Right hindlimb (tissue), 1 donor: ENCODE measurements around the gene LAMTOR4.
A peak's percentile ranks its signal among the peaks of the same experiment; 100 is the strongest.
"Not testable (repeated sequence)": the region's sequence is repeated elsewhere in the genome, so short reads cannot be mapped to it uniquely, and the experiment has no call there.

Experiments used
- DNase-seq: peaks from one replicate; pipeline ENCODE4 v3.0.0-alpha.2; 2018

LAMTOR4 gene

DNA sequence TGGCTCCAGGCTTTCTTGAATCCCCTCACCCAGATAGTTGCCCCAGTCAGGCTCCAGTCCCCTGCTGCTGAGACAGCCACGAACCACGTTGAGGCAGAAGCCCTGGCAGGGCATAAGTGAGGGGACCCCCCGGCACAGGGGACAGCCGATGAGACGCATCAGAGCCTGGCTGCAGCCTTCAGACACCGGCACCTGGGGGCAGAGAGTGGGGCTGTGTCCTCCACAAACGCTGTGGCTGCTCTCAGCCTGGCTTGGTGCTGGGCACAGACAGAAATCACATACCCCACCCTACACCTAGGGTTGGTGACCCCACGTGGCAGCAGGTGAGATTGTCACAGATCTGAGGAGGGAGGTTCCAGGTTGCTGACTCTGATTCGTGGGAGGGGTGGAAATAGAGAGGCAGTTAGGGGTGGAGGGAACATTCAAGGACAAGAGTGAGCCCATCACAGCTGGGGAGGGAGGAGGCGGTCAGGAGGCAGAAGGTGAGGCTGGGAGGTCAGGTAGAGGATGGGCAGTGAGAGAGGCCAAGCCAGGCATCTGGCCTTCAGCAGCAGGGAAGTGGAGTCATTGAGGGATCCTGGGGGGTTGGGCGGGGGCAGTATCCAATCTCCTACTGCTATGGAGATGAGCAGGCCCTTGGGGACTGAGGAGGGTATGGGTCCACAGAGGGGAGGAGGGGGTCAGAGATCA, 25.2 kb downstream of the LAMTOR4 start:
- DNase-seq = no peak

DNA sequence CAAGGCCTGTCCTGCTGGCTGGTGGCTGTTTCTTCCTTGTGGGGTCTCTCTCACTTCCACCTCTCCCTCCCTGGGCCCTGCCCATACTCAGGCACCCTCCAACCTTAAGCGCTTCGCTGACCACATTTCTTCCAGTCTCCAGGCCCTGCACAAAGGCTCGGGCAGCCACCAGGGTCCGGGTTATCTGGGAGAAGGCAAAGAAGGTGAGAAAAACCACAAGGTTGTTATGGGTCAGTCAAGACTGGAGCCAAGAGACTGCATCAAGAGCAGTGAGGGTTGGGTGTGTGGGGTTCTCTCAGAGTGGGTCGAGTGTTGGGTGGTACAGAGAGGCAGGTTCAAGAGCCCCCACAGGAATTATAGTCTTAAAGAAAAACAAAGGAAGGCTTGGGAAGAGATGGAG, 25.9 kb downstream of the LAMTOR4 start:
- DNase-seq = no peak

DNA sequence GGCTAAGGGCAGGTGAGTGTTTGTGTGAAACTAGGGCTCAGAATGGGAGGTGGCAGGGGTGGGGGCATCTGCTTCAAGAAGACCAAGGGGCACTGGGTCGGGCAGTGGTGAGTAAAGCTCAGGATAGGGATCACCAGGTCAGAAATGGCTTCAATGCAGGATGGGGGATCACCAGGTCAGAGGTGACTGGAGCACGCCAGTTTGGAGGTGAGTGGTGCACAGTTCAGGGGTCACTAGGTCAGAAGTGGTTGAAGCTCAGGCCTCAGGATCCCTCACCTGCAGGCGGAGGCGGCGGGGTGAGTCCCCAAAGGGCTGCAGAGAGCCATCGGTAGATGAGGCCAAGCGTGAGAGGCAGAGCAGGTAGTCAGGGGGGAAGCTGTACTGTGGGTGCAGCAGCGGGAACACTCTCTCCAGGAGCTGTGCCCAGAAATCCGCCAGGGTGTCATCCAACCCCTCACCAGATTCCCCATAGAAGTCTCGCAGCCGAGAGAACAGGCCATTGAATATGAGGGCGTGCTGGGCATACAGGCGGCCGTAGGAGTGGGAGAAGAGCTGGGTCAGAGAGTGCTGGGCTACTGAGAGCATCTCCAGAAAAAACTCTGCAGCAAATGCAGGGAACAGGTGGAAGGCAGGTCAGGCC, 26.7 kb downstream of the LAMTOR4 start:
- DNase-seq = no peak

DNA sequence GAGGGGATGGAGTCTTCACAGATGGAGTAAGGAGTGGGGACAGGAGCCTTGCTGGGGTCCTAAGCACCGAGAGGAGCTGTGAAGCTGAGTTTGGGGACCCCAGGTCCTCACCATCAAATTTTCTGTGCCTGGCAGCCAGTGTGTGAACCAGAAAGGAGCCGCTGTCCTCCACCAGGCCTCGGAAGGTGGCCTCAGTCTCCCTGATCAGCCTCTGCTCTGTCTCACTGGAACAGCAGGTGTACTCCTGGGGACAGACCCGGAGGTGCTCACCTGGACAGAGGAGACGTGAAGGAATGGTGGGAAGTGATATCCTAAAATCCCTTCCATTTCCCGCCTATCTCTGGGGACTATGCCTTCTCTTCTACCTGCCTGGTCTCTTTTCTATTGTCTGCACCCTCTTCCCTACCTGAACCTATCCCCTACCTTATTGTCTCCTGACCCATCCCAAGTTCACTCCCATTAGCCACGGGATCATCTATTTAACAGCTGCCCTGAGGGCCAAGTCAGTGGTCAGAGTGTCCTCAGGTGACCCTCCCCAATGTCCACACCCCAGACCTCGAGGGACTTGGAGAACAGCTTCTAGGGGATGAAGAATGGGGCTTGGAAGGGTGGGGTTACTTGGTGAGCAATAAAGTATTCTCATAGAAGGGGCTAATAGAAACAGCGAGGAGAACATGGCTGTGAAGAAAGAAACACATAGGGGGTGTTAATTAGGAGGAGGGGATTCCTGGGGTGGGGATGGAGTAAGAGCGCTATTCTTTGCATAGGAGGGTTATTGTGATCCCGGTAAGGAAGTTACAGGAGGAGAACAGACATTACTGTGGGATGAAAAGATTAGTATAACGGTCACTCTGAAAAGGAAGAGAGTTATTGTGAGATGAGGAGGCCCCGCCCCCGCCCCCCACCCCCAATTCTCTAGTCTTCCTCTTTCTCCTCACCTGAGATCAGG, 27.7 kb downstream of the LAMTOR4 start:
- no peak for DNase-seq

DNA sequence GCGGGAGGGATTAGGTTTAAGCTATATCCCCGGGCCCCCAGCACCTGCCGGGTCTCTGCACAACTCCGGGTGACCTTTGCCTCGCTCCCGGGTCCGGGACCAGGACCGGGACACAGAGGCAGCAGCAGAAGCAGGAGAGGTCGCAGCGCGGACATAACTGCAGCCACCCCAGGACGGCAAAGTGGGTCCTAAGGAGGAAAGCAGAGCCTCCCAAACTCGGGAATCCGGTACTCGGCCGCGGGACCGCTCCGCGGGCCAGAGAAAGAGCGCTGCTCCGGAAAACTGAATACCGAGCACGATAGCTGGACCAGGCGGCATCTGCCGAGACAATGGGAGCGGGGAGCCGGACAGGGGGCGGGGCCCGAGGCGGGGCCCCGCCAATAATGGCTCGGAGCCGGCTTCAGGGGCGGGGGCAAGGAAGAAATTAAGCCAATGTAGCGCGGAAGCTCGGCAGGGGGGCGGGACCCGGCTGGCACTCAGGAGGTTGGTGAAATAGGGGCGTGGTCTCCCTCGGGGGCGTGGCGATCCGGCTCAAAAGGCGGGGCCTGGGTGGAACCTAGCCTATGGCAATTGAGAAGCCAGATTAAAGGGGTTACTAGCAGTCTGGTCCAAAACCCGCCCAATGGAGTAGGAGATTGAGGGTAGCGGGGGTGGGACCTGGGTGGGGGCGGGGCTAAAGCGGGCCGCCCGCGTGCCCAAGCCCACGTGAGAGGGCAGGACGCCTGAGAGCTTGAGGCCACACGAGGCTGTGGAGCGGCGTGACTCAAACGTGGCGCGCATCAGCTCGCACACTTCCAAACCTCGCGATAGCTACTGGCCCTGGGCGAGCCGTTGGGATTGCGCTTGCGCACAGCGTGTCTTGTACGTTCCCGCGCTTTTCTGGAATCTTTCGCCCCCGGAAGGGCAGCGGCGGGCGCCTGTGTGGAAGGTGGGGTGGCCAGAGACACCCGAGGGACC, 28.6 kb downstream of the LAMTOR4 start, which contains the start of the genes GPC2 and STAG3:
Gene GPC2, minus strand, starts transcription at position 337 of the 957 bp plus-strand sequence. Its CDS starts 182 bp downstream, at position 155.
Gene STAG3, plus strand, starts transcription at position 874 of the 957 bp plus-strand sequence. CDS start 2,639 bp downstream, outside the sequence.
- DNase-seq = peak; percentile 97

DNA sequence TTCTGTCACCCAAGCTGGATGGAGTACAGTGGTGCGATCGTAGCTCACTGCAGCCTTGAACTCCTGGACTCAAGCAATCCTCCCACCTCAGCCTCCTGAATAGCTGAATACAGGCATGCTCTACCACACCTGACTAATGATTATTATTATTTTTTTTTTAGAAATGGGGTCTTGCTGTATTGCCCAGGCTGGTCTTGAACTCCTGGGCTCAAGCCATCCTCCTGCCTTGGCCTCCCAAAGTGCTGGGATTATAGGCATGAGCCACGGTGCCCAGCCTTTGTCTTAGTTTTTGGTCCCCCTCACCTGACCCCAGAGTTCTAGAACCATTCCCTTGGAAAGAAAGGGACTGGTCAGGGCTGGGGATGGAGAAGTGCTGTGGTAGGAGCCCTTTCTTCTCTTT, 31.4 kb downstream of the LAMTOR4 start:
- DNase-seq = not testable (repeated sequence)

DNA sequence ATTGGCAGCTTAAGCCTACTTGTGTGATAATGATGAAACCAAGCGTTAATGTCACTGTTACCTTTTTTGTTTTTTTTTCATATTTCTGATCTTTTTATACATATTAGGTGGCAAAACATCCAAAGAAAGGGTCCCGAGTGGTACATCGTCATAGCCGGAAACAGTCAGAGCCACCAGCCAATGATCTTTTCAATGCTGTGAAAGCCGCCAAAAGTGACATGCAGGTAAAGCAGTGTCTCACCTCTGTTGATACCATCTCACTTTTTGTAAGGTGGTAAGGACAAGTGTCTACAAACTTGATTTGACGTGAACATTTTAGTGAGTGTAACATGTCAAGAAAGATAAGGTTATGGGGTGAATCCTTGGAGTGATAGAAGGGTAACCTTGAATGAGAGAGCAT, 33.9 kb downstream of the LAMTOR4 start:
- not testable (repeated sequence) for DNase-seq

DNA sequence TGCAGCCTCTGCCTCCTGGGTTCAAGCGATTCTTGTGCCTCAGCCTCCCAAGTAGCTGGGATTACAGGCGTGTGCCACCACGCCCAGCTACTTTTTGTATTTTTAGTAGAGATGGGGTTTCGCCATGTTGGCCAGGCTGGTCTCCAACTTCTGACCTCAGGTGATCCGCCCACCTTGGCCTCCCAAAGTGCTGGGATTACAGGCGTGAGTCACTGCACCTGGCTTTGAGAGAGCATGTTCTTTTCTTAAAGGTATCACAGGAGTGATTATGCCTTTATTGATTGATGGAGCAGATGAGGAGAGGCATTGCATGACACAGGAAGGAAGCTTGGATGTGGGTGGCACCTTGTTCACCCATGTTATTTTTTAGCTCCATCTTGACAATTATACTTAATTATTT, 34.4 kb downstream of the LAMTOR4 start:
- not testable (repeated sequence) for DNase-seq

DNA sequence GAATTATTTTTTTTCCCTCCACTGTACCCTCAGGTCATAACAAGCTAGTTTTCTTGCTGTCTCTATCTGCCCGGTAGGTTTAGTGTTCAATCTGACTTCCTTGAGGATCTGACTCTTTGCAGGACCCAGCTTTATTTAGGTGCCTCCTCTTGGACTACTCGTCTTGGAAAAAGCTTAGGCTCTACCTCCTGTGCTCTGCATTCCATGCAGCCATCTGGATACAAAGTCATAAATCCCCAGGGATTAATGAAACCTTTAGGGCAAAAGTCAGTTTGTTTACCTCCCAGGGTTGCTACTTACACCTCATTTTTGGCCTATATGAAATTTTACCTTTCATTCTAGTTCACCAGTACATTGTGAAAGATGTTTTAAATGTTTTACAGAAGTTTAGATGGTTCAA, 37.0 kb downstream of the LAMTOR4 start:
- DNase-seq = no peak

DNA sequence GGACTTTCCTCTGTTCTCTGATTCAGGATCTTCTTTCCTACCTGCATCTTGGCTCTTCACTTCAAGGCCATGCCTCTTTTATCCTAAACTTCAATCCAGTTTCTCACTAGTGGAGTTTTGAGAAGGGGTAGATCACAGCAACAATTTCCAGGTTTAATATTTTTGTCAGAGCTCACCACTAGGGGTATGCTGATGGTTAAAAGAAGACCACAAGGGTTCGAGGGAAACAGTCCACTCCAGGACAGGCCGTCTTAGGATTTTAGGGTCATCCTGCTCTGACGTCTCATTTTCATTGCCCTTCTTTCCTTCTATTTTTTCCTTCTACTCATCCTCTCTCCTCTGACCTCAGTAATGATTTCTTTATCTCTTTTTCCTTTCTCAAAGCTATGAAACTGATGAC, 40.3 kb downstream of the LAMTOR4 start:
- no peak for DNase-seq

DNA sequence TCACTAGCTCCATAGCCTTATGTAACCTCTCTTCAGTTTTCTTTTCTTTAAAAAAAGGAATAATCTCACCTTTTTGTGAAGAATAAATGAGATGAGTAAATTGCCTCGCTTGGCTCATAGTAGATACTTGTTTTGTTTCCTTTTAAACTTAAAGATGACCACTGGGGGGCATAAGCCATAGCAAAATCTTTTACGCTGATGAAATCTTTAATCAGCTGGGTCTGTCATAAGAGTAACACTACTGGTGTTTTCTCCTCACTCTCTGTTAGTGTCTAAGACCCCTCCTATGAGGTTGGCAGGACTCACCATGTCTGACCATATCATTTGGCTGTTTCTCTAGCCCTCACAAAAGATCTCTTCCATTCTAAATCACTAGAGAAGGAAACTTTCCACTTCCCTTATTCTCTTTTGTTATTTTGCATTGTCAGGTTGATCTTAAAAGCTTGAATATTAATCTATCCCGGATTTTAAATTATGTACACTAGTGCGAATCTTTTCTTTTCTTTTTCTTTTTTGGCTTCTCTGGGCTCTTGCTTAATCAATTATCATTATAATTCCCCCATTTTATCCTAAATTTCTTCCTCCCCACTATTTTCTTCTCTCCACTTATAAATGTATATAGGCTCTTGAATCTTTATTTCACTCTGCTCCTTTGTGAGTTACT, 41.5 kb downstream of the LAMTOR4 start:
- no peak for DNase-seq

DNA sequence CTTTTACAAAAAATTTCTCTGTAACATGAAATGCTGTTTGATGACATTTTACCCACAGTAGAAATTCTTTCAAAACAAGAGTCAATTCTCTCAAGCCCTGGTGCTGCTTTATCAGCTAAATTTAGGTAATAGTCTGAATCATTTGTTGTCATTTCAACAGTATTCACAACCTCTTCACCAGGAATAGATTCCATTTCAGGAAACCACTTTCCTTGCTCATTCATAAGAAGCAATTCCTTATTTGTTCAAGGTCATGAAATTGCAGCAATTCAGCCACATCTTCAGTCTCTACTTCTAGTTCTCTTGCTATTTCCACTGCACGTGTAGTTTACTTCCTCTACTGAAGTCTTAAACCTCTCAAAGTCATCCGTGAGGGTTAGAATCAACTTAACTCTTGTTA, 43.1 kb downstream of the LAMTOR4 start:
- DNase-seq = no peak

DNA sequence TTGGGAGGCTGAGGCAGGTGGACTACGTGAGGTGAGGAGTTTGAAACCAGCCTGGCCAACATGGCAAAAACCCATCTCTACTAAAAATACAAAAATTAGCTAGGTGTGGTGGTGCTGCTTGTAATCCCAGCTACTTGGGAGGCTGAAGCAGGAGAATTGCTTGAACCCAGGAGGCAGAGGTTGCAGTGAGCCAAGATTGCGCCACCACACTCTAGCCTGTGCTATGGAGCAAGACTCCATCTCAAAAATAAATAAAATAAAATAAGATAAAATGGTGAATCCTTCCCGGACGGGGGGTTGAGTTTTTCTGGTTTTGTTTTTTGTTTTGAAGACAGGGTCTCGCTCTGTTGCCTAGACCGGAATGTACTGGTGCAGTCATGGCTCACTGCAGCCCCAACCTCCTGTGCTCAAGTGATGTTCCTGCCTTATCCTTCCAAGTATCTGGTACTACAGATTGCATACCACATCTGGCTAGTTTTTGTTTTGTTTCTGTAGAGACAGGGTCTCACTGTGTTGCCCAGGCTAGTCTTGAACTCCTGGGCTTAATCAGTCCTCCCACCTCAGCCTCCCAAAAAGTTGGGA, 43.7 kb downstream of the LAMTOR4 start:
- not testable (repeated sequence) for DNase-seq

DNA sequence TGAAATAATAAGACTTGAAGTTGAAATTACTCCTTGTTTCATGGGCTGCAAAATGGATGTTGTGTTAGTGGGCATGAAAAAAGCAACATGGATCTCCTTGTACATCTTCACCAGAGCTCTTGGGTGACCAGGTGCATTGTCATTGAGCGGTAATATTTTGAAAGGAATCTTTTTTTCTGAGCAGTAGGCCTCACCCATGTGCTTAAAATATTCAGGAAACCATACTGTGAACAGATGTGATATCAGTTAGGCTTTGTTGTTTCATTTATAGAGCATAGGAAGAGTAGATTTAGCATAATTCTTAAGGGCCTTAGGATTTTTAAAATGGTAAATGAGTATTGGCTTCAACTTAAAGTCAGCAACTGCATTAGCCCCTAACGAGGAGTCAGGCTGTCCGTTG, 44.3 kb downstream of the LAMTOR4 start:
- DNase-seq = no peak

DNA sequence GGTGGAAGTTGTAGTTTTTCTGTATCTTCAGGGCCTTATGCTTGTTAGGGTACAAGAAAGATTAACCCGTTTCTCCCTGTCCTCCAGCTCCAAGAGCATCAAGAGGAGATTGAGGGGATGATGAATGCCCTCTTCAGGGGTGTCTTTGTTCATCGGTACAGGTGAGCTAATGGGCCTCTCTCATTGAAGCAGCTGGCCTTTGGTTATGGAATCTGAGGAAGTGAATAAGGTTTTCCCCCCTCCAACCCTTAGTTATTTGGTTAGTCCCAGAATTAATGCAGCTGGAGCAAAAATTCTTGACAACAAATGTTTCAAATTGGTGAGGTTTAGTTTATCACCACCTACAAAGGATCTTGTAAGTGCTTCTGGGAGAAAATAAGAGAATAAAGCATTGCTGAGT, 46.5 kb downstream of the LAMTOR4 start:
- DNase-seq = no peak

DNA sequence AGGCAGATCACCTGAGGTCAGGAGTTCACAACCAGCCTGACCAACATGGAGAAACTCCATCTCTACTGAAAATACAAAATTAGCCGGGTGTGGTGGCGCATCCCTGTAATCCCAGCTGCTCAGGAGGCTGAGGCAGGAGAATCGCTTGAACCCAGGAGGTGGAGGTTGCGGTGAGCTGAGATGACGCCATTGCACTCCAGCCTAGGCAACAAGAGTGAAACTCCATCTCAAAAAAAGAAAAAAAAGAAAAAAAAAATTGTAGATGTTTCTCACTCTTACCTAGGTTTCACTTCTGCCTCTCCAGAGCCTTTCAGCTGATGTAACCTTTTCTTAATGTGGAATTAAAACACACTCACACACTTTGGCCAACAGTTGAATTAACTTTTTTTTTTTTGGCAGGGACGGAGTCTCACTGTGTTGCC, 47.2 kb downstream of the LAMTOR4 start:
- not testable (repeated sequence) for DNase-seq

DNA sequence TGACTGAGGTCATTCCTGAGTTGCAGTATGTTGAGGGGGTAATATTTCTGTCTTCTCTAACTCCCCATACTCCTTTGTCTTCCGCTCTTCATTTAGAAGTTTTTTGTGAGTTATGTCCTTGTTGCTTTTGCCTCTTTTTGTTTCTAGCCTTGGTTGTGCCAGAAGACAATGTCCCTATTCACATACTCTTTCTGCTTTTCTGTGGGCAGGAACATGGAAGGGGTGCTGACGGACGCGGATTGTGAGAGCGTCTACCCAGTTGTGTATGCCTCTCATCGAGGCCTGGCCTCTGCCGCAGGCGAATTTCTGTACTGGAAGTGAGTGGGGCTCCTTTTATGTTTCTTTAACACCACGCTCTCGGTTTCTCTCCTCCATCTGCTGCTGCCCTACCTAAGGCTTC, 49.5 kb downstream of the LAMTOR4 start:
- DNase-seq = no peak

DNA sequence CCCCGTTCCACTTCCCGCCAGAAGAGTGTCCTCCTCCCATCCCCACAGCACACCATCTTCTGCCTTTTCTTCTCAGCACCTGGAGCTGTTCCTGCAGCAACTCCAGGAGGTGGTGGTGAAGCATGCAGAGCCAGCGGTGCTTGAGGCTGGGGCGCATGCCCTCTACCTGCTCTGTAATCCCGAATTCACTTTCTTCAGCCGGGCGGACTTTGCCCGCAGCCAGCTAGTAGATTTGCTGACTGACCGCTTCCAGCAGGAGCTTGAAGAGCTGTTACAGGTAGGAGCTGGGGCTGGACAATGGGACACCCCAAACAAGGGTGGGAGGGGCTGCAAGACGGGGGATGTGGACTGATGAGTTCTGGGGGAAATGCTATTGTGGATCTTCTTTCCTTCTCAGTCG, 52.0 kb downstream of the LAMTOR4 start:
- DNase-seq = no peak
